Choroid plexus epithelial cell (primary cell): ENCODE results near the gene SPRY4.
"Not testable (repeated sequence)": the region's sequence is repeated elsewhere in the genome, so short reads cannot be mapped to it uniquely, and the experiment has no call there.

ENCODE experiments used
- DNase-seq: peaks from one replicate; pipeline ENCODE4 v3.0.0-alpha.2; 2010; ENCODE audit warnings: low read depth
- H3K4me3 ChIP-seq: 2 replicates; pipeline ENCODE4 v1.5.1; 2011; ENCODE audit warnings: low read depth, mild to moderate bottlenecking, control low read depth, low read length, moderate library complexity
- TF ChIP-seq, protein P1 (sequence below): conservative IDR thresholded peaks from 2 replicates; pipeline ENCODE4 v1.5.1; 2011; ENCODE audit warnings: low read depth, mild to moderate bottlenecking, control low read depth, inconsistent platforms, low read length, moderate library complexity

SPRY4 gene

DNA sequence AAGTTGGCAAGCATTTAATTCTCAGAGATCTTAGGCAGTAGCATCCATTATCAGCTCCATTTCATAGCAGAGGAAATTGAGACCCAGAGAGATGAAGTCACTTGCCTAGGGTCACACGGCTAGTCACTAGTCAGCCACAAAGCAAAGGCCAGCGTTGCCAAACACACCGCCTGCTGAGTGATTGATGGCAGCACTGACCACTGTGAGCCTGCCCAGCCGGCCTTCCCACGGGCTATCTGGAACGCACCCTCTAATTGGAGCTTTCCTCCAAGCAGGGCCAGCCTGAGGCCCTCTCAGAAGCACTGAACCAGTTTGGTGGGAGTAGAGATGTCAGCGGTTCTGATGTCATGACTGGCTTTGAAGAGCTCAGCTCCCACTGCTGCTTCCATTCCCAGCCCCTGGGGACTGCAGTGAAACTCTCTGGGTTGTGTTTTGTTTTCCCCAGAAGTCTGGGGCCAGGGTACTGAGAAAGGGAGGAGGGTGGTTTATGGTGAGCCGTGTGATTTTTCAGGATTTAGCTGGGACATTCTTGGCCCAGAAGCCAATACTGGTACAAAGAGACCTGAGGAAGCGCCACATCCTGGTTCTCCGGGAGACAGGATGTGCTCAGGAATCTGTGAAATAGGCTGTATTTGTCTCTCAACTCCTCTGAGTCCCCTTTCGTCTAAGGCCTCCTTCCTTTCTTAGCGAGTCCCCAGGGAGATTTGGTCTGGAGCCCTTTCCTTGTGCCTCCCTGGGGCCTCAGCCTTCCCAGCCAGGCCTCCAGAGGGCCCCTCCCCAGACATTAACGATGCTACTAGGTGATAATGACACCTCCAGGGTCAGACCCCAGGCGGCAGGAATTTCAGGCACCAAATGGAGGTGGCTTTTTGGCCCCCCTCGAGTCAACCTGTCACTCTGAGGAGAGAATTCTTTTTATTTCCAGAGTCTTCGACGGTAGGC, 44.5 kb downstream of the SPRY4 start:
- DNase-seq = peak; percentile 98
- no peak overlapping the region for H3K4me3 ChIP-seq
- TF ChIP-seq, protein P1, sequence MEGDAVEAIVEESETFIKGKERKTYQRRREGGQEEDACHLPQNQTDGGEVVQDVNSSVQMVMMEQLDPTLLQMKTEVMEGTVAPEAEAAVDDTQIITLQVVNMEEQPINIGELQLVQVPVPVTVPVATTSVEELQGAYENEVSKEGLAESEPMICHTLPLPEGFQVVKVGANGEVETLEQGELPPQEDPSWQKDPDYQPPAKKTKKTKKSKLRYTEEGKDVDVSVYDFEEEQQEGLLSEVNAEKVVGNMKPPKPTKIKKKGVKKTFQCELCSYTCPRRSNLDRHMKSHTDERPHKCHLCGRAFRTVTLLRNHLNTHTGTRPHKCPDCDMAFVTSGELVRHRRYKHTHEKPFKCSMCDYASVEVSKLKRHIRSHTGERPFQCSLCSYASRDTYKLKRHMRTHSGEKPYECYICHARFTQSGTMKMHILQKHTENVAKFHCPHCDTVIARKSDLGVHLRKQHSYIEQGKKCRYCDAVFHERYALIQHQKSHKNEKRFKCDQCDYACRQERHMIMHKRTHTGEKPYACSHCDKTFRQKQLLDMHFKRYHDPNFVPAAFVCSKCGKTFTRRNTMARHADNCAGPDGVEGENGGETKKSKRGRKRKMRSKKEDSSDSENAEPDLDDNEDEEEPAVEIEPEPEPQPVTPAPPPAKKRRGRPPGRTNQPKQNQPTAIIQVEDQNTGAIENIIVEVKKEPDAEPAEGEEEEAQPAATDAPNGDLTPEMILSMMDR = no peak

DNA sequence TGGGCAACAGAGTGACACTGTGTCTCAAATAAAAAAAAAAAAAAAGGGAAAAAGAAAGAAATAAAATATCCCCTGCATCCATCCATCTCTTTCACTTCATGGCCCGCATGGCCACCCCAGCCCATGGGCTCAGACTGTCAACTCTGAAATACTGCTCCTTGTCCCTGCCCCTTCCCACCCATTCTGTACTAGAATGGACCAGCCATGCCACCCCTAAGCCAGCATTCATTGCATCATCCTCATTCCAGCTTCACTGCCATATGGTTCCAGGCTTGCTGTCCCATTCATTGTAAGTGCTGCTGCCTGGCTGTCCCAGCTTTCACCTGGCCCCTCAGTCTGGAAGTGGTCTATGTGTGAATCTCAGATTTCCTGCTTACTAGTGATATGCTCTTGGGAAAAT, 46.2 kb downstream of the SPRY4 start:
- no peak overlapping the region for H3K4me3 ChIP-seq
- TF ChIP-seq, protein P1 = no peak
- DNase-seq = no peak

DNA sequence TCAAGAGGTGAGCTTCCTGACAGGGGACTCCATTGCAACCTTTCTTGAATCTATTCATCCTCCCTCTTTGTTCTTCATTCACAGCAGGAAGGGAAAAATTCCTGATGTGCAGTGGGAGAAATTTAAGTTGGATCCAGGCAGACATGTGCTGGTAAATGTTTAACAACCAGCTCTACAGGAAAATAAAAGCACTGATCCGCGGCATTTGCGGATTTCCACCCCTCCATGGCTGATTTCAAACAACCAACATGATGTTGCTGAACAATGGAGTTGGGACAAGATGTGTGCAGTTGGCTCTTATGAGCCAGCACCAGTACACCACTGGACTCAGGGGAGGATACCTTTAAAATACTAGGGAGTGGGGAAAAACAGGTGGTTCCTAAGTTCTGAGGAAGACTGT, 47.0 kb downstream of the SPRY4 start:
- DNase-seq = no peak
- TF ChIP-seq, protein P1 = no peak

DNA sequence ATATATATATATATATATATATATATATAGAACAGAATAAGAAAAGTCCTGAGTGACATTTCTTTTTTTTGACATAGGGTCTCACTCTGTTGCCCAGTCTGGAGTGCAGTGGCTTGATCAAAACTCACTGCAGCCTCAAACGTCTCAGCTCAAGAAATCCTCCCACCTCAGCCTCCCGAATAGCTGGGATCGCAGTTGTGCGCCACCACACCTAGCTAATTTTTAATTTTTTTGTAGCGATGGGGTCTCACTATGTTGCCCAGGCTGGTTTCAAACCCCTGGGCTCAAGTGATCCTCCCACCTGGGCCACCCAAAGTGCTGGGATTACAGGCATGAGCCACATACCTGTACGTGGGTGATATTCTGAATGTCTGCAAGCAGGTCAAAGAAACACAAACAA, 48.3 kb downstream of the SPRY4 start:
- no peak for DNase-seq
- no peak overlapping the region for H3K4me3 ChIP-seq
- TF ChIP-seq, protein P1 = no peak

More for the DNA sequence above, 47.0 kb downstream of the SPRY4 start:
- no peak overlapping the region for H3K4me3 ChIP-seq

DNA sequence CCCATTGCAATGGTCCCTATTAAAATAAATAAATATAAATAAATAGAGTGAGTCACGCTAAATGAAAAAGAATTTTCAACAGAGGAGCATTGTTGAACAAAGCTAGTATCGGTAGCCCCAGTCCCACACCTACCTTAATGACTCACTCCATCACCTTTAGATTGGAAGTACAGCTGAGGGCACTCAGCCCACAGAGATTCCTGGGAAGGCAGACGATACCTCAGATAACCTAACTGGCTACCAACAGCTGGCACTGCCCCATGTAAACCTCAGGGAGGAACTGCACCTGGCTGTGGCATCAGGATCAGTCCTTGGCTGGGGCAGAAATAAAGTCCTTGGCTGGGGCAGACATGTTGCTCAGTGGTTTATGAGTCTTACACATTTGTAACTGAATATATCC, 49.3 kb downstream of the SPRY4 start:
- no peak for DNase-seq
- TF ChIP-seq, protein P1 = no peak
- no peak overlapping the region for H3K4me3 ChIP-seq

- not testable (repeated sequence) for DNase-seq
These were observed 52.2 kb downstream of the SPRY4 start for GRCh38 chr5:142272596-142272995.

GRCh38 chr5:142264084-142264483, 60.7 kb downstream of the SPRY4 start:
- H3K4me3 ChIP-seq, DNase-seq: not testable (repeated sequence)

More at GRCh38 chr5:142272596-142272995, 52.2 kb downstream of the SPRY4 start:
- not testable (repeated sequence) for H3K4me3 ChIP-seq

- no peak for DNase-seq
- TF ChIP-seq, protein P1 = no peak
- no peak overlapping the region for H3K4me3 ChIP-seq
These were observed 61.5 kb downstream of the SPRY4 start for GRCh38 chr5:142263346-142263745.
